ENCODE measurements around the gene NPR1. TPM values are rescaled to one million over a fixed set of nuclear protein-coding genes. Genes with fewer than 3 reads are reported as not detected.

Gene NPR1
- total RNA-seq, 4 donors from 2014 or later = 49.1 to 220 (median 88.8) TPM

DNA sequence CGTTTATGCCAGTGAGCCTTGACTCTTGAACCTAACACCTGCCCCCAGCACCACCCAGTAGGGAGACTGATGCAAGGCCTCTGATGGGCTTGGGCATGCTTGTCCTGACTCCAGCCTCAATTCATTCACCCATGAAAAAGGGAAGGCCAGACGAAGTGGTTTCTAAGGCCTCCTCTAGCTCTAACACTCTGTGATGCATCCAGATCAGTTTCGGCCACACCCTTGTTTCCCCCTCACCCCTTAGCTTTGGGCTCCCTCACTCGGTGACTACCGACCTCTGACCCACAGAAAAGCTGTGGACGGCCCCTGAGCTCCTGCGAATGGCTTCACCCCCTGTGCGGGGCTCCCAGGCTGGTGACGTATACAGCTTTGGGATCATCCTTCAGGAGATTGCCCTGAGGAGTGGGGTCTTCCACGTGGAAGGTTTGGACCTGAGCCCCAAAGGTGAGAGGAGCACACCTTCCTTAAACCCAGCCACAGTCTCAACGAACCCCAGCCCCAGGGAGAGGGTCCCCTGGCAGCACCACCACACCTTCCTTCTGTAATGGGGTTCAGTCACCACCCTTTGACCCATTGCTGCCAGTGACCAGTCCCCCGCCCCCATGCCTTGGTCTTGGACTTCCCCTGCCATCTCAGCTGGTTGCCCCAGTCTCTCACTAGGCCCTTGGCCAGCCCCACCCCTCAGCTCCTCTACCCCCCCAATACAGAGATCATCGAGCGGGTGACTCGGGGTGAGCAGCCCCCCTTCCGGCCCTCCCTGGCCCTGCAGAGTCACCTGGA, 9.0 kb downstream of the NPR1 start:
- TF ChIP-seq, protein P1, sequence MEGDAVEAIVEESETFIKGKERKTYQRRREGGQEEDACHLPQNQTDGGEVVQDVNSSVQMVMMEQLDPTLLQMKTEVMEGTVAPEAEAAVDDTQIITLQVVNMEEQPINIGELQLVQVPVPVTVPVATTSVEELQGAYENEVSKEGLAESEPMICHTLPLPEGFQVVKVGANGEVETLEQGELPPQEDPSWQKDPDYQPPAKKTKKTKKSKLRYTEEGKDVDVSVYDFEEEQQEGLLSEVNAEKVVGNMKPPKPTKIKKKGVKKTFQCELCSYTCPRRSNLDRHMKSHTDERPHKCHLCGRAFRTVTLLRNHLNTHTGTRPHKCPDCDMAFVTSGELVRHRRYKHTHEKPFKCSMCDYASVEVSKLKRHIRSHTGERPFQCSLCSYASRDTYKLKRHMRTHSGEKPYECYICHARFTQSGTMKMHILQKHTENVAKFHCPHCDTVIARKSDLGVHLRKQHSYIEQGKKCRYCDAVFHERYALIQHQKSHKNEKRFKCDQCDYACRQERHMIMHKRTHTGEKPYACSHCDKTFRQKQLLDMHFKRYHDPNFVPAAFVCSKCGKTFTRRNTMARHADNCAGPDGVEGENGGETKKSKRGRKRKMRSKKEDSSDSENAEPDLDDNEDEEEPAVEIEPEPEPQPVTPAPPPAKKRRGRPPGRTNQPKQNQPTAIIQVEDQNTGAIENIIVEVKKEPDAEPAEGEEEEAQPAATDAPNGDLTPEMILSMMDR (IDR thresholded peaks at IDR 0.05; ENCODE audit: low read depth) = no peak

DNA sequence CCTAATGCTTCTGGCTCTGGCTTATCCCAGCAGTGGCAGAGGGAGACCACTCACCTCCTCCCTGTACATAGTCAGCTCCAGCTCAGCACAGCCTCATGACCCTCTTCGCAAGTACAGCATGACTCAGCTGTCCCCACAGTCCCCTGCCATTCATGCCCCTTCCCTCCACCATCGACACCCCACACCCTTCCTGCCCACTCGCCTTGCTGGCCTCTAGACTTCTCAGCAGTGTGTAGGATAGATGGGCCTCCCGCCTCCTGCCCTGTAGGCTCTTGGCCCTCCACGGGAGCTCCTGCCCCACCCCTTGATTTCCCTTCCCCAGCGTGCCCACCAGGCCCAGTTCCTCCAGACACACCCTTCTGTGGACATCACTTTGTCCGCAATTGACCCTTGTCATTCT, 9.8 kb downstream of the NPR1 start:
- TF ChIP-seq, protein P1 (IDR thresholded peaks at IDR 0.05; ENCODE audit: low read depth) = no peak

DNA sequence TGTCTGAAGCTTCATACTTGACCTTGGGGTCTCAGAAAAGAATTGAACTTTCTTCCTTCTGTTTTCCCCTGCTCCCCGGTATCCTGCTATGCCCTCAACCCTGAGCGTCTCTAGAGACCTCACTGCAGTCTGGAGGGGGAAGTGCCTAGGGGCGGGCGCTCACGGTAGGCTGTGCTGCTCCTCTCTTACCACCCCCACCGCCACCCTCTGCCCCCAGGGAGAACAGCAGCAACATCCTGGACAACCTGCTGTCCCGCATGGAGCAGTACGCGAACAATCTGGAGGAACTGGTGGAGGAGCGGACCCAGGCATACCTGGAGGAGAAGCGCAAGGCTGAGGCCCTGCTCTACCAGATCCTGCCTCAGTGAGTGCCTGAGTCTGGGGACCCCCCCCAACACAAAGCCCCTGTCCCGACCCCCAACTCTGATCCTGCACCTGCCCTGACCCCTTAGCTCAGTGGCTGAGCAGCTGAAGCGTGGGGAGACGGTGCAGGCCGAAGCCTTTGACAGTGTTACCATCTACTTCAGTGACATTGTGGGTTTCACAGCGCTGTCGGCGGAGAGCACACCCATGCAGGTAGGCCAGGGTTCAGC, 10.3 kb downstream of the NPR1 start:
- TF ChIP-seq, protein P1 (IDR thresholded peaks at IDR 0.05; ENCODE audit: low read depth) = no peak

DNA sequence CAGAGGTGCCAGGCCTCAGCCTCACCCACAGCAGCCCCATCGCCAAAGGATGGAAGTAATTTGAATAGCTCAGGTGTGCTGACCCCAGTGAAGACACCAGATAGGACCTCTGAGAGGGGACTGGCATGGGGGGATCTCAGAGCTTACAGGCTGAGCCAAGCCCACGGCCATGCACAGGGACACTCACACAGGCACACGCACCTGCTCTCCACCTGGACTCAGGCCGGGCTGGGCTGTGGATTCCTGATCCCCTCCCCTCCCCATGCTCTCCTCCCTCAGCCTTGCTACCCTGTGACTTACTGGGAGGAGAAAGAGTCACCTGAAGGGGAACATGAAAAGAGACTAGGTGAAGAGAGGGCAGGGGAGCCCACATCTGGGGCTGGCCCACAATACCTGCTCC, 15.0 kb downstream of the NPR1 start:
- TF ChIP-seq, protein P1 (IDR thresholded peaks at IDR 0.05; ENCODE audit: low read depth) = no peak

DNA sequence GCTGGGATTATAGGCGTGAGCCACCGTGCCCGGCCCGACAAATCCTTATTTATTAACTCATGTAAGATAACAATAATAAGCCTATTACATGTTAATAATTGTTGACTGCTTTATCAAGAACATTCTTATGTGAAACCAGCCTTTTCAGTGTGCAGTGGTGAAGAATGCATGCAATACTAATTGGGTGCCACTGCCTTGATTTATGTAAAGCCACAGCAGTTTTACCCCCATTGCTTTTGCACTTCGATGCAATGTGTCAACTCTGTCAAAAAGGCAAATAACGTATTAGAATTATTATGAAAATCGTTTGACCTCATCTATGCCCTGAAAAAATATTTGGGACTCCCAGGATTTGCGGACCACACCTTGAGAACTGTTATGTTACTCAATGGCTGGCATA, 18.3 kb downstream of the NPR1 start:
- TF ChIP-seq, protein P1 (IDR thresholded peaks at IDR 0.05; ENCODE audit: low read depth) = no peak

DNA sequence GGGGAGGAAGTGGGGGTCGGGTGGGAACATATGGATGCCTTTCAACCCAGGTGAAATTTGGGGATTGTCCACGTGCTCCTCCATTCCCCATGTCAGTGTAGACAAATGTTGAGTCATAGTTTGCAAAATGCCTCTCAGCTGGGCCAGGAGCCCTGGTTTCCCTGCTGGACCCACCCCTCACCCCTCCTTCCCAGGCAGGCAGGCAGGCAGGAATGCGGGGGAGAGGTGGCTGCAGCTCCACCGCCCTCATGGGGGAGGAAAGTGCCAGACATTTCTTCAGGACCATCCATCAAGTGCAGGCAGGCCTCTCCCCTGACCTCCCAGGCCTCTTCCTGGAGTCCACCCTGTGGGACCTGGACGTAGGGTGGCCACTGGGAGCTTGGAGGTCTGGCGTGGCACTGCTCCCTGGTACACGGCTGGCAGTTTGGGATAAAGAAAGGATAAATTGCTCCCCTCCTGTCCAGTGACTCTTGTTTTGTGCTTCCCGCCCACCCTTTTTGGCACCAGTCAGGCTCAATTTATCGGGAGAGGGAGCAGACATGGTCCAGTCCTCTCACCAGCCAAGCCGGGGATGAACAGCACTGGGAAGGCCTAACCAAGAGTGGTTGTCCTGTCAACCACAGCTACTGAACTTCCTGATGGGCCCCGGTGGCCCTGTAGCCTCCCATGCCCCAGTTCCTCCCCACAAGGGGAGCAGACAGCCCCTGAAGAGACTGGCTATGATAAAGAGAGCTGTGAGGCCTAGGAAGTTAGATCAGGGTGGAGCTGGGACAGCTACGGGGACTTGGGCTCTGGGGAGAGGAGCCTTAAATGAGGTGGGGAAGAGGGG, 18.9 kb downstream of the NPR1 start:
- TF ChIP-seq, protein P1 (IDR thresholded peaks at IDR 0.05; ENCODE audit: low read depth) = no peak

Data from subcutaneous adipose tissue (tissue), 4 donors.